HepG2 (cell line): Measurements from ENCODE around the gene DNAJC15. TPM values are rescaled to one million over a fixed set of nuclear protein-coding genes. Genes with fewer than 3 reads are reported as not detected.
A peak's percentile ranks its signal among the peaks of the same experiment; 100 is the strongest.

Experiments
- ATF3 ChIP-seq: sonication (generic); formaldehyde crosslinking; IDR thresholded peaks from 2 replicates; pipeline ENCODE4 v1.4.0; 2020; ENCODE audit warnings: missing genetic modification reagents
- BCL3 ChIP-seq: sonication (generic); formaldehyde crosslinking; IDR thresholded peaks from 2 replicates; pipeline ENCODE4 v1.5.1; 2020; ENCODE audit warnings: mild to moderate bottlenecking, missing genetic modification reagents, moderate library complexity
- BRD4 ChIP-seq: sonication (generic); formaldehyde crosslinking; IDR thresholded peaks from 2 replicates; pipeline ENCODE4 v1.4.0; 2020; ENCODE audit warnings: missing genetic modification reagents
- DPF2 ChIP-seq: sonication (generic); formaldehyde crosslinking; IDR thresholded peaks from 2 replicates; pipeline ENCODE4 v1.4.0; 2020; ENCODE audit warnings: mild to moderate bottlenecking, low read depth, missing genetic modification reagents, borderline replicate concordance
- FOXA1 ChIP-seq, 2 experiments: fragments of 450-650 bp in 1 of 2; sonication (generic) in 1 of 2; formaldehyde crosslinking in 1 of 2; IDR thresholded peaks; 2 replicates each; pipeline versions ENCODE4 v1.4.0 to v1.6.1; 2016 to 2020; ENCODE audit warnings: missing genetic modification reagents in 1 of 2
- GFI1 ChIP-seq: sonication (generic); formaldehyde crosslinking; IDR thresholded peaks from 2 replicates; pipeline ENCODE4 v1.5.0; 2020; ENCODE audit warnings: missing genetic modification reagents, mild to moderate bottlenecking, borderline replicate concordance
- HDAC6 ChIP-seq: fragments of 200-600 bp; sonication (generic); IDR thresholded peaks from 2 replicates; pipeline ENCODE4 v1.7.0; 2017; ENCODE audit warnings: mild to moderate bottlenecking, antibody characterized with exemption, low read length, low read depth
- HNRNPL ChIP-seq: fragments of 200-400 bp; formaldehyde crosslinking; IDR thresholded peaks from 2 replicates; pipeline ENCODE4 v1.6.1; 2017; ENCODE audit warnings: mild to moderate bottlenecking, low read depth, low read length
- MEF2D ChIP-seq: sonication (generic); formaldehyde crosslinking; IDR thresholded peaks from 2 replicates; pipeline ENCODE4 v1.5.1; 2020; ENCODE audit warnings: mild to moderate bottlenecking, missing genetic modification reagents
- NR2F1 ChIP-seq, 2 experiments: fragments of 450-650 bp in 1 of 2; formaldehyde crosslinking in 1 of 2; IDR thresholded peaks; 2 replicates each; pipeline versions ENCODE4 v1.5.0 to v1.6.1; 2016 to 2020; ENCODE audit warnings: mild to moderate bottlenecking in 1 of 2, missing compliant biosample characterization in 1 of 2, missing genetic modification reagents in 1 of 2, moderate library complexity in 1 of 2
- PRDM15 ChIP-seq: sonication (generic); formaldehyde crosslinking; IDR thresholded peaks from 2 replicates; pipeline ENCODE4 v1.4.0; 2020; ENCODE audit warnings: missing genetic modification reagents
- RFX3 ChIP-seq: IDR thresholded peaks from 2 replicates; pipeline ENCODE4 v1.6.1; 2016; ENCODE audit warnings: missing biosample characterization, missing genetic modification reagents
- STAT6 ChIP-seq: sonication (generic); formaldehyde crosslinking; IDR thresholded peaks from 2 replicates; pipeline ENCODE4 v1.4.0; 2020; ENCODE audit warnings: missing genetic modification reagents, mild to moderate bottlenecking, borderline replicate concordance
- ZBTB38 ChIP-seq: sonication (generic); formaldehyde crosslinking; IDR thresholded peaks from 2 replicates; pipeline ENCODE4 v1.5.1; 2020; ENCODE audit warnings: mild to moderate bottlenecking, missing genetic modification reagents
- ZNF205 ChIP-seq: IDR thresholded peaks from 2 replicates; pipeline ENCODE4 v1.6.1; 2018; ENCODE audit warnings: missing biosample characterization, missing genetic modification reagents
- ZNF253 ChIP-seq: sonication (generic); formaldehyde crosslinking; IDR thresholded peaks from 2 replicates; pipeline ENCODE4 v1.8.0; 2022; ENCODE audit warnings: mild to moderate bottlenecking, missing genetic modification reagents, borderline replicate concordance
- ZNF350 ChIP-seq: sonication (generic); formaldehyde crosslinking; IDR thresholded peaks from 2 replicates; pipeline ENCODE4 v1.4.0; 2020; ENCODE audit warnings: mild to moderate bottlenecking, low read depth, missing genetic modification reagents, borderline replicate concordance
- ZNF414 ChIP-seq: sonication (generic); formaldehyde crosslinking; IDR thresholded peaks from 2 replicates; pipeline ENCODE4 v1.5.0; 2020; ENCODE audit warnings: missing genetic modification reagents
- ZNF496 ChIP-seq: sonication (generic); formaldehyde crosslinking; IDR thresholded peaks from 2 replicates; pipeline ENCODE4 v1.8.1; 2023; ENCODE audit warnings: mild to moderate bottlenecking, moderate library complexity, missing genetic modification reagents; ENCODE audit not compliant: insufficient replicate concordance
- ZSCAN30 ChIP-seq: sonication (generic); formaldehyde crosslinking; IDR thresholded peaks from 2 replicates; pipeline ENCODE4 v1.5.0; 2020; ENCODE audit warnings: mild to moderate bottlenecking, missing genetic modification reagents
- polyA plus RNA-seq, 8 experiments: library from polyadenylated mRNA; depleted of rRNA in 3 of 8; stranded (reverse) in 7 of 8; unstranded in 1 of 8; fragments of >200 nt; fragmentation: Illumina TruSeq in 4 of 8; extraction: Trizol in 4 of 8; gene quantifications; 2 replicates each; pipeline versions ENCODE4 v1.2.1 to v1.2.3, GENCODE V29; 2011 to 2016; ENCODE audit warnings: low read depth in 4 of 8, missing spikeins in 1 of 8, mixed read lengths in 1 of 8; ENCODE audit not compliant: insufficient read depth in 1 of 8
- total RNA-seq, 5 experiments: library from RNA; depleted of rRNA; stranded (reverse); fragments of >200 nt; fragmentation: Illumina TruSeq; extraction: Trizol; gene quantifications; 2 replicates each; pipeline ENCODE4 v1.2.3, GENCODE V29; 2016; ENCODE audit warnings: low read depth in 1 of 5

Gene DNAJC15
- total and polyA plus RNA-seq, 2 of the 13 experiments (the other 11 are each of a cell fraction or from before 2014, with no cell fraction given) = 23.0 to 31.9 TPM

- TF ChIP-seq ZNF414 (CRISPR knock-in tag) = no peak
- TF ChIP-seq BRD4 (CRISPR knock-in tag) = 0 out of 2 replicates have a peak, but pooled peaks have one; percentile 79
- TF ChIP-seq PRDM15 (CRISPR knock-in tag) = no peak
- TF ChIP-seq ZNF350 (CRISPR knock-in tag) = peak; percentile 66; the same call in 1 of the 2 replicates
- TF ChIP-seq MEF2D (CRISPR knock-in tag) = peak; percentile 56
- TF ChIP-seq ZNF253 (CRISPR knock-in tag) = no peak
- TF ChIP-seq ZNF205 (CRISPR knock-in tag) = peak; percentile 74; the same call in 1 of the 2 replicates
- no peak for TF ChIP-seq GFI1 (CRISPR knock-in tag)
- peak; percentile 66; the same call in 1 of the 2 replicates for TF ChIP-seq ZBTB38 (CRISPR knock-in tag)
- TF ChIP-seq ZSCAN30 (CRISPR knock-in tag) = no peak
- no peak for TF ChIP-seq BCL3 (CRISPR knock-in tag)
- no peak for TF ChIP-seq DPF2 (CRISPR knock-in tag)
- no peak for TF ChIP-seq ZNF496 (CRISPR knock-in tag)
- 0 out of 4 replicates have a peak, but pooled peaks of 1 of the 2 experiments have one; percentile 20 for TF ChIP-seq NR2F1 (CRISPR knock-in tag; IDR thresholded peaks at IDR 0.05)
- TF ChIP-seq FOXA1 (IDR thresholded peaks at IDR 0.05) = no peak
- TF ChIP-seq FOXA1 (CRISPR knock-in tag; IDR thresholded peaks at IDR 0.05) = peak; percentile 23; the same call in 1 of the 2 replicates
- no peak for TF ChIP-seq STAT6 (CRISPR knock-in tag)
- TF ChIP-seq RFX3 = no peak
- TF ChIP-seq HDAC6 = no peak
- peak; percentile 64; the same call in 1 of the 2 replicates for TF ChIP-seq HNRNPL
- TF ChIP-seq ATF3 (CRISPR knock-in tag) = 0 out of 2 replicates have a peak, but pooled peaks have one; percentile 43
Measured at GRCh38 chr13:43023289-43023963, at the start of gene DNAJC15 (continued).
